PC-3 (cell line): ENCODE measurements around the gene LAIR1. TPM values are rescaled to one million over a fixed set of nuclear protein-coding genes. Genes with fewer than 3 reads are reported as not detected.

Experiments
- ATAC-seq: fragments of 200-7000 bp; cut with Tn5 transposase; 2 replicates; pipeline ENCODE4 v1.9.1; 2020; ENCODE audit warnings: mild to moderate bottlenecking, moderate library complexity
- BruUV-seq: library from RNA; stranded (reverse); fragments of 400-500 nt; replicated peaks from 2 replicates; lab custom pipeline; 2021; lab: Mats Ljungman, UMichigan
- CTCF ChIA-PET: fragments of 300-600 bp; sonication (Branson Sonifier 250); formaldehyde crosslinking; loops from one replicate; lab custom pipeline; 2022; ENCODE audit warnings: antibody characterized with exemption; lab: Charles Lee
- POLR2A ChIA-PET: fragments of 300-600 bp; sonication (Branson Sonifier 250); formaldehyde crosslinking; loops from one replicate; lab custom pipeline; 2022; ENCODE audit warnings: antibody characterized with exemption; ENCODE audit not compliant: unreplicated experiment; lab: Charles Lee
- DNase-seq: peaks from one replicate; pipeline ENCODE4 v3.0.0-alpha.2; 2015
- H2AFZ ChIP-seq: fragments of 300-600 bp; sonication (generic); 2 replicates; pipeline ENCODE4 v1.6.0; 2016; ENCODE audit warnings: antibody characterized with exemption, low read length
- H3F3A ChIP-seq: fragments of 300-600 bp; sonication (generic); one replicate; pipeline ENCODE4 v1.6.0; 2017; ENCODE audit warnings: antibody characterized with exemption, low read length, control low read depth, mild to moderate bottlenecking; ENCODE audit not compliant: unreplicated experiment
- H3K27ac ChIP-seq: fragments of 300-600 bp; sonication (generic); 2 replicates; pipeline ENCODE4 v1.5.1; 2016; ENCODE audit warnings: mild to moderate bottlenecking, low read length
- H3K27me3 ChIP-seq: fragments of 300-600 bp; sonication (generic); 2 replicates; pipeline ENCODE4 v1.6.1; 2016; ENCODE audit warnings: low read length, mixed read lengths
- H3K36me3 ChIP-seq: fragments of 300-600 bp; sonication (generic); 2 replicates; pipeline ENCODE4 v1.6.1; 2016; ENCODE audit warnings: low read depth, mixed run types, low read length, mixed read lengths
- H3K4me1 ChIP-seq: fragments of 300-600 bp; sonication (generic); 2 replicates; pipeline ENCODE4 v1.5.1; 2016; ENCODE audit warnings: low read length; ENCODE audit not compliant: insufficient read depth
- H3K4me2 ChIP-seq: fragments of 300-600 bp; sonication (generic); 2 replicates; pipeline ENCODE4 v1.6.0; 2016; ENCODE audit warnings: low read length
- H3K4me3 ChIP-seq: fragments of 300-600 bp; sonication (generic); 2 replicates; pipeline ENCODE4 v1.5.1; 2016; ENCODE audit warnings: mild to moderate bottlenecking, low read length, mixed read lengths
- H3K79me2 ChIP-seq: fragments of 300-600 bp; sonication (generic); 2 replicates; pipeline ENCODE4 v1.6.1; 2017; ENCODE audit warnings: low read length, mixed read lengths
- H3K9ac ChIP-seq: fragments of 300-600 bp; sonication (generic); 2 replicates; pipeline ENCODE4 v1.6.0; 2016; ENCODE audit warnings: mild to moderate bottlenecking, low read length
- H3K9me2 ChIP-seq: fragments of 300-600 bp; sonication (generic); replicated peaks from 2 replicates; pipeline ENCODE4 v1.6.1; 2016; ENCODE audit warnings: mixed run types, low read length, mixed read lengths
- H3K9me3 ChIP-seq: fragments of 300-600 bp; sonication (generic); 2 replicates; pipeline ENCODE4 v1.6.1; 2016; ENCODE audit warnings: low read length, mixed read lengths
- H4K20me1 ChIP-seq: fragments of 300-600 bp; sonication (generic); 2 replicates; pipeline ENCODE4 v1.6.1; 2016; ENCODE audit warnings: low read length, mixed read lengths
- EZH2 ChIP-seq: fragments of 300-600 bp; sonication (generic); IDR thresholded peaks from one replicate; pipeline ENCODE4 v1.6.1; 2017; ENCODE audit warnings: antibody characterized with exemption, mild to moderate bottlenecking, low read length; ENCODE audit not compliant: unreplicated experiment
- EZH2phosphoT487 ChIP-seq: fragments of 300-600 bp; sonication (generic); IDR thresholded peaks from 2 replicates; pipeline ENCODE4 v1.6.1; 2018; ENCODE audit warnings: mild to moderate bottlenecking, antibody characterized with exemption, low read length, borderline replicate concordance
- intact Hi-C: fragments of 100-400 bp; cut with micrococcal nuclease; formaldehyde crosslinking; loops from 2 replicates; pipeline ENCODE4 v1.9.0; 2023
- total RNA-seq: library from RNA; depleted of rRNA; stranded (reverse); fragments of >200 nt; gene quantifications from 2 replicates; pipeline ENCODE4 v1.2.3, GENCODE V29; 2014
- TF ChIP-seq, protein P1 (sequence below): fragments of 300-600 bp; sonication (generic); conservative IDR thresholded peaks from 2 replicates; pipeline ENCODE4 v1.5.1; 2017; ENCODE audit warnings: antibody characterized with exemption, low read depth, mild to moderate bottlenecking, low read length

LAIR1 gene
- total RNA-seq, 1 experiment from 2014 or later, result not detected

DNA sequence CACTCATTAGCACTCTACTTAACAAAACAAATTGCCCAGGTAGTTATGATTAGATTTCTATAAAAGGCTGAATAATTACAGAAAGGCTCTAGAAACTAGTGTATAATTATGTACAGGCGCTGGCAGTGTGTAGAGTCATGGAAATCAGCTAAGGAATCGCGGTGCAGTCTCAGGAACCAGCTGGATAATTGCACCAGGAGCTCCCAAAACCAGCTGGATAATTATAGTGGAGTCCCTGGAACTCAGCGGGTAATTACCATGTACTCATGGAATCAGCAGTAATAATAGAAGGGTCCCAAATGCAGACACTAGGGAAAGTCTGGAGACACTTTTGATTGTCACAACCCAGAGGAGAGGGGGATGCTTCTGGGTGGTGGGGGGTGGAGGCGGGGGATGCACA is 27.4 kb upstream of the LAIR1 start:
- H3K9me2 ChIP-seq, result no peaks in the 10 kb centered on the region
- no peak overlapping the region for H3K9ac ChIP-seq
- H3K4me2 ChIP-seq, result no peak overlapping the region
- H3K27ac ChIP-seq, result no peak overlapping the region
- no peaks in the 10 kb centered on the region for H3K9me3 ChIP-seq
- no peaks in the 10 kb centered on the region for H4K20me1 ChIP-seq
- ChIA-PET POLR2A (no interaction called here), CTCF (interaction anchor here (0.7 kb wide), 1 partner anchor 65 kb away, joined by 3 read pairs; no protein-coding TSS in a partner anchor)
- no peak overlapping the region for H2AFZ ChIP-seq
- no peak overlapping the region for H3K4me3 ChIP-seq
- TF ChIP-seq, protein P1, sequence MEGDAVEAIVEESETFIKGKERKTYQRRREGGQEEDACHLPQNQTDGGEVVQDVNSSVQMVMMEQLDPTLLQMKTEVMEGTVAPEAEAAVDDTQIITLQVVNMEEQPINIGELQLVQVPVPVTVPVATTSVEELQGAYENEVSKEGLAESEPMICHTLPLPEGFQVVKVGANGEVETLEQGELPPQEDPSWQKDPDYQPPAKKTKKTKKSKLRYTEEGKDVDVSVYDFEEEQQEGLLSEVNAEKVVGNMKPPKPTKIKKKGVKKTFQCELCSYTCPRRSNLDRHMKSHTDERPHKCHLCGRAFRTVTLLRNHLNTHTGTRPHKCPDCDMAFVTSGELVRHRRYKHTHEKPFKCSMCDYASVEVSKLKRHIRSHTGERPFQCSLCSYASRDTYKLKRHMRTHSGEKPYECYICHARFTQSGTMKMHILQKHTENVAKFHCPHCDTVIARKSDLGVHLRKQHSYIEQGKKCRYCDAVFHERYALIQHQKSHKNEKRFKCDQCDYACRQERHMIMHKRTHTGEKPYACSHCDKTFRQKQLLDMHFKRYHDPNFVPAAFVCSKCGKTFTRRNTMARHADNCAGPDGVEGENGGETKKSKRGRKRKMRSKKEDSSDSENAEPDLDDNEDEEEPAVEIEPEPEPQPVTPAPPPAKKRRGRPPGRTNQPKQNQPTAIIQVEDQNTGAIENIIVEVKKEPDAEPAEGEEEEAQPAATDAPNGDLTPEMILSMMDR, result no peak
- TF ChIP-seq EZH2 (no peak), EZH2phosphoT487 (no peak)
- peaks cover 37% of the 10 kb centered on the region for H3K27me3 ChIP-seq
- peaks cover 3% of the 10 kb centered on the region; the same call in 1 of the 2 replicates for H3K4me1 ChIP-seq
- no peaks in the 10 kb centered on the region for H3K36me3 ChIP-seq
- BruUV-seq, result no TSS peak
- DNase-seq (no peak), ATAC-seq (no peak)
- H3F3A ChIP-seq, result no peaks in the 10 kb centered on the region
- intact Hi-C loops, result no loop called here
- no peaks in the 10 kb centered on the region for H3K79me2 ChIP-seq

DNA sequence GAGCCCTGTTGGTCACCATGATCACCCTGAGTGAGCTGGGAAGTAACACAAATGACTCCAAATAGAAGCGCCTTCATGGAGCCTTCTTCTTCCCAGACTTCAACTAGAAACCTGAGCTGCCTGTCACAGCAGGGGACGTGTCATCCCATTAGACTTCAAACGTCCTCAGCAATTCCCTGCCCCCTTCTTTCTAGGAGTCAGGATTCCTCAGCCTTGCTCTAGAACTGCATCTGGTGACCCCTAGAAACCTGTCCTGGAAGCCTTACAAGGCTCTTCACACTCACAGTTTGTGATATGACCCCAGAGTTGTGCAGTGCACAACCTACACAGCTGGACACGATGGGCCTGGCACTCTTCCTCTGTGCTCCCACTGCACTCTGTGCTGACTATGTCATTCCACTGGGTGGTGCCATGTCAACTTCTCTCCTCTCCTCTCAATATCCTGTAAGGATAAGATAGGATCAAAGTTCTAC is 26.9 kb upstream of the LAIR1 start:
- CTCF ChIA-PET, result interaction anchor here (0.6 to 1.0 kb wide), 4 partner anchors 38 to 86 kb away, joined by 3 to 4 read pairs (median 4); no protein-coding TSS in a partner anchor
- H2AFZ ChIP-seq, result no peak overlapping the region
- BruUV-seq, result no TSS peak
- POLR2A ChIA-PET, result no interaction called here
- H3K4me3 ChIP-seq, result no peak overlapping the region
- peak; percentile 85 for ATAC-seq
- H3K4me2 ChIP-seq, result no peak overlapping the region
- H3F3A ChIP-seq, result no peaks in the 10 kb centered on the region
- H3K4me1 ChIP-seq, result peaks cover 3% of the 10 kb centered on the region; the same call in 1 of the 2 replicates
- intact Hi-C loops, result no loop called here
- no peaks in the 10 kb centered on the region for H4K20me1 ChIP-seq
- DNase-seq, result peak; percentile 58
- no peaks in the 10 kb centered on the region for H3K9me2 ChIP-seq
- H3K27me3 ChIP-seq, result peaks cover 42% of the 10 kb centered on the region
- no peaks in the 10 kb centered on the region for H3K36me3 ChIP-seq
- H3K9ac ChIP-seq, result no peak overlapping the region
- TF ChIP-seq, protein P1, result peak; percentile 65
- TF ChIP-seq EZH2phosphoT487, result no peak
- no peaks in the 10 kb centered on the region for H3K79me2 ChIP-seq
- no peaks in the 10 kb centered on the region for H3K9me3 ChIP-seq
- no peak overlapping the region for H3K27ac ChIP-seq

DNA sequence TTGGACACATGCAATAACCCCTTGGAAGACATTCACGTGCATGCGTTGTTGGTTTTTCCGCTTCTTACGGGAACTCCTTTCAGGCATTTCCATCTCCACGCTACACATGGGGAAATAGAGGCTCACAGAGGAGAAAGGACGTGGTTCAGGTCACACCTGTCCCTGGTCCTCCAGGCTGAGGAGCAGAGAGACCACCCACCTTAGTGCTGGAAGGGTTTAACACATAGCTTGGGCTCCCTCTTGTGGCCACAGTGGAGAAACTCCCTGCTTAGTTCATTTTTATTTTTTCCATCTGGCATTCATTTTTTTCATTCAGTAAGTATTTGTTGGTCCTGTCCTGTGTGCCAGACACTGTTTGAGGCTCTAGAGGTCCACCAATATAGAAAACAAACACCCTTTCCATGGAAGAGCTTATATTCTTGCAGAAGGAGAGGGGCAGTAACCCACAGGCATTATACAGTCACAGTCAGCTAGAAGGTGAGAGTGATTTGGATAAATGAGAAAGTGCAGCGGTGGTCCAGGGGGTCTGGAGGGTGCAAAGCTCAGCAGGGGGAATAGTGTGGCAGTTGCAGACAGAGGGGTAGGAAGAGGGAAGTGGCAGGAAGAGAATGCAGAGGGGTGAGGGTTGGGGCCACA is 26.3 kb upstream of the LAIR1 start:
- no TSS peak for BruUV-seq

More for the DNA sequence above, 26.3 kb upstream of the LAIR1 start:
- TF ChIP-seq EZH2phosphoT487 (no peak), EZH2 (no peak)
- TF ChIP-seq, protein P1, result peak; percentile 95
- no peaks in the 10 kb centered on the region for H3K79me2 ChIP-seq
- peaks cover 47% of the 10 kb centered on the region for H3K27me3 ChIP-seq
- H3K9ac ChIP-seq, result no peak overlapping the region
- no peaks in the 10 kb centered on the region for H3K9me3 ChIP-seq
- POLR2A ChIA-PET, result no interaction called here
- H3F3A ChIP-seq, result no peaks in the 10 kb centered on the region
- DNase-seq, result peak; percentile 69
- no peaks in the 10 kb centered on the region for H4K20me1 ChIP-seq
- no peak overlapping the region for H3K4me2 ChIP-seq
- H3K4me3 ChIP-seq, result no peak overlapping the region
- intact Hi-C loops, result no loop called here
- no peak overlapping the region for H3K27ac ChIP-seq
- H3K9me2 ChIP-seq, result no peaks in the 10 kb centered on the region
- peak; percentile 52 for ATAC-seq
- CTCF ChIA-PET, result interaction anchor here (0.6 to 1.0 kb wide), 6 partner anchors 39 to 145 kb away, joined by 3 to 9 read pairs (median 4); no protein-coding TSS in a partner anchor
- peaks cover 3% of the 10 kb centered on the region; the same call in 1 of the 2 replicates for H3K4me1 ChIP-seq
- no peak overlapping the region for H2AFZ ChIP-seq
- H3K36me3 ChIP-seq, result no peaks in the 10 kb centered on the region
